H1 (cell line): ENCODE data around the gene MIP. TPM values are rescaled to one million over a fixed set of nuclear protein-coding genes. Genes with fewer than 3 reads are reported as not detected.

ENCODE experiments used
- CTCF ChIA-PET: fragments of 300-600 bp; sonication (Branson Sonifier 250); formaldehyde crosslinking; loops from one replicate; lab custom pipeline; 2021; ENCODE audit not compliant: partially characterized antibody; lab: Charles Lee
- POLR2A ChIA-PET: fragments of 300-600 bp; sonication (Branson Sonifier 250); formaldehyde crosslinking; loops from one replicate; lab custom pipeline; 2021; ENCODE audit warnings: inconsistent platforms; ENCODE audit not compliant: partially characterized antibody; lab: Charles Lee
- DNase-seq, 2 experiments: peaks; one replicate each; pipeline versions ENCODE4 v3.0.0 to v3.0.0-alpha.2; 2010 to 2022; ENCODE audit warnings: low spot score in 2 of 2, low read depth in 1 of 2, mixed read lengths in 1 of 2
- FAIRE-seq: peaks from 2 replicates; lab custom pipeline; 2011; peaks lifted over from hg19 to GRCh38; lab: Jason Lieb, UNC
- H2AFZ ChIP-seq: 2 replicates; pipeline ENCODE4 v1.8.1; 2012; ENCODE audit warnings: low read length, inconsistent platforms
- H2AK5ac ChIP-seq: 2 replicates; pipeline ENCODE4 v1.6.1; 2013; ENCODE audit warnings: low read depth, low read length
- H2BK120ac ChIP-seq: replicated peaks from 2 replicates; pipeline ENCODE3; 2013; ENCODE audit warnings: low read depth, low read length, inconsistent platforms
- H2BK12ac ChIP-seq: 2 replicates; pipeline ENCODE4 v1.6.1; 2013; ENCODE audit warnings: low read depth, low read length
- H2BK15ac ChIP-seq: 2 replicates; pipeline ENCODE4 v1.6.1; 2013; ENCODE audit warnings: low read length
- H2BK20ac ChIP-seq: 2 replicates; pipeline ENCODE4 v1.6.1; 2013; ENCODE audit warnings: low read length
- H2BK5ac ChIP-seq: 2 replicates; pipeline ENCODE4 v1.6.1; 2013; ENCODE audit warnings: low read depth, low read length
- H3K14ac ChIP-seq: 2 replicates; pipeline ENCODE4 v1.6.1; 2013; ENCODE audit warnings: inconsistent platforms; ENCODE audit not compliant: insufficient read length
- H3K18ac ChIP-seq: 2 replicates; pipeline ENCODE4 v1.6.1; 2013; ENCODE audit warnings: low read length; ENCODE audit errors: extremely low read depth
- H3K23ac ChIP-seq: 2 replicates; pipeline ENCODE4 v1.6.1; 2013; ENCODE audit warnings: inconsistent platforms; ENCODE audit not compliant: insufficient read length
- H3K23me2 ChIP-seq: 2 replicates; pipeline ENCODE4 v1.6.1; 2013; ENCODE audit warnings: low read depth, low read length
- H3K27ac ChIP-seq: 2 replicates; pipeline ENCODE4 v1.6.1; 2011; ENCODE audit warnings: low read depth, low read length, inconsistent platforms
- H3K27me3 ChIP-seq, 4 experiments: replicated peaks in 1 of 4; 1 replicate in 1 of 4; 2 replicates in 3 of 4; pipeline versions ENCODE4 v1.6.1 to v1.8.1; 2011 to 2013; ENCODE audit warnings: low read length in 3 of 4, mild to moderate bottlenecking in 3 of 4, inconsistent platforms in 2 of 4, mixed read lengths in 2 of 4, moderate library complexity in 1 of 4; ENCODE audit not compliant: control insufficient read depth in 3 of 4, insufficient read depth in 3 of 4; ENCODE audit errors: extremely low read depth in 1 of 4
- H3K36me3 ChIP-seq, 4 experiments: 2 replicates each; pipeline versions ENCODE4 v1.6.1 to v1.8.1; 2011 to 2013; ENCODE audit warnings: mild to moderate bottlenecking in 4 of 4, low read length in 3 of 4, moderate library complexity in 2 of 4, control low read depth in 1 of 4, inconsistent platforms in 1 of 4; ENCODE audit not compliant: insufficient read depth in 4 of 4, control insufficient read depth in 2 of 4
- H3K4ac ChIP-seq: replicated peaks from 2 replicates; pipeline ENCODE3; 2013; ENCODE audit warnings: low read length, low read depth, mixed read lengths, inconsistent platforms; ENCODE audit not compliant: insufficient read length
- H3K4me1 ChIP-seq, 4 experiments: replicated peaks in 1 of 4; 1 replicate in 1 of 4; 2 replicates in 3 of 4; pipeline versions ENCODE4 v1.6.1 to v1.8.1; 2011 to 2013; ENCODE audit warnings: low read length in 3 of 4, inconsistent platforms in 2 of 4, mixed read lengths in 1 of 4; ENCODE audit not compliant: insufficient read depth in 4 of 4, control insufficient read depth in 3 of 4
- H3K4me2 ChIP-seq, 2 experiments: 2 replicates each; pipeline versions ENCODE4 v1.6.1 to v1.8.1; 2011 to 2013; ENCODE audit warnings: low read depth in 2 of 2, low read length in 2 of 2, control low read depth in 1 of 2, inconsistent platforms in 1 of 2, mild to moderate bottlenecking in 1 of 2; ENCODE audit not compliant: insufficient read depth in 1 of 2
- H3K4me3 ChIP-seq, 4 experiments: fragments of 200-600, 300-600 bp in 1 of 4; sonication (generic), shearing (Covaris generic), sonication (Bioruptor Twin) in 1 of 4; 2 replicates each; pipeline versions ENCODE4 v1.5.1 to v1.8.1; 2011 to 2016; ENCODE audit warnings: low read length in 4 of 4, low read depth in 3 of 4, control low read depth in 2 of 4, inconsistent platforms in 2 of 4, mild to moderate bottlenecking in 2 of 4, mixed read lengths in 1 of 4, moderate library complexity in 1 of 4; ENCODE audit not compliant: insufficient read depth in 2 of 4; ENCODE audit errors: extremely low read depth in 1 of 4
- H3K56ac ChIP-seq: replicated peaks from 2 replicates; pipeline ENCODE3; 2013; ENCODE audit warnings: low read depth, mild to moderate bottlenecking, mixed read lengths, low read length, inconsistent platforms; ENCODE audit not compliant: insufficient read length
- H3K79me1 ChIP-seq: 2 replicates; pipeline ENCODE4 v1.6.1; 2013; ENCODE audit warnings: low read depth, low read length, control low read depth
- H3K79me2 ChIP-seq, 2 experiments: 2 replicates each; pipeline versions ENCODE4 v1.6.1 to v1.8.1; 2012 to 2013; ENCODE audit warnings: low read length in 2 of 2, mild to moderate bottlenecking in 2 of 2, inconsistent platforms in 1 of 2; ENCODE audit not compliant: insufficient read depth in 2 of 2, control insufficient read depth in 1 of 2
- H3K9ac ChIP-seq, 4 experiments: replicated peaks in 1 of 4; 1 replicate in 1 of 4; 2 replicates in 3 of 4; pipeline versions ENCODE4 v1.6.1 to v1.8.1; 2011 to 2013; ENCODE audit warnings: low read depth in 3 of 4, low read length in 3 of 4, control low read depth in 2 of 4, mild to moderate bottlenecking in 2 of 4, moderate library complexity in 2 of 4, inconsistent platforms in 1 of 4; ENCODE audit errors: extremely low read depth in 1 of 4
- H3K9me3 ChIP-seq, 2 experiments: 2 replicates each; pipeline versions ENCODE4 v1.6.1 to v1.8.1; 2012 to 2013; ENCODE audit warnings: mild to moderate bottlenecking in 2 of 2, moderate library complexity in 2 of 2, control low read depth in 1 of 2, inconsistent platforms in 1 of 2, low read depth in 1 of 2, low read length in 1 of 2, mixed read lengths in 1 of 2; ENCODE audit not compliant: insufficient read depth in 2 of 2
- H4K20me1 ChIP-seq, 2 experiments: replicated peaks in 1 of 2; 2 replicates each; pipeline versions ENCODE3 to v1.8.1; 2011 to 2013; ENCODE audit warnings: inconsistent platforms in 2 of 2, low read length in 2 of 2, mild to moderate bottlenecking in 1 of 2; ENCODE audit not compliant: insufficient read depth in 2 of 2, control insufficient read depth in 1 of 2
- H4K5ac ChIP-seq: 2 replicates; pipeline ENCODE4 v1.6.1; 2013; ENCODE audit warnings: low read length, low read depth, mixed read lengths, inconsistent platforms; ENCODE audit not compliant: insufficient read length
- H4K8ac ChIP-seq: 2 replicates; pipeline ENCODE4 v1.8.0; 2013; ENCODE audit warnings: mild to moderate bottlenecking, moderate library complexity, low read length, inconsistent platforms; ENCODE audit not compliant: insufficient read depth; ENCODE audit errors: extremely low read depth
- H4K91ac ChIP-seq: replicated peaks from 2 replicates; pipeline ENCODE3; 2013; ENCODE audit warnings: low read length, mixed read lengths, inconsistent platforms; ENCODE audit not compliant: insufficient read length
- BCL11A ChIP-seq, 2 experiments: IDR thresholded peaks; one replicate each; pipeline ENCODE4 v1.6.1; 2011; ENCODE audit warnings: low read depth in 2 of 2, low read length in 2 of 2, mild to moderate bottlenecking in 2 of 2
- BRCA1 ChIP-seq: IDR thresholded peaks from 2 replicates; pipeline ENCODE4 v1.6.1; 2012; ENCODE audit warnings: low read depth, low read length, improper control_type of control experiment
- CHD2 ChIP-seq: IDR thresholded peaks from 2 replicates; pipeline ENCODE4 v1.6.1; 2012; ENCODE audit warnings: low read length, improper control_type of control experiment
- E2F6 ChIP-seq: IDR thresholded peaks from 2 replicates; pipeline ENCODE4 v1.6.1; 2012; ENCODE audit warnings: inconsistent platforms
- EGR1 ChIP-seq: IDR thresholded peaks from 2 replicates; pipeline ENCODE4 v1.6.1; 2011; ENCODE audit warnings: low read depth, low read length, borderline replicate concordance
- EZH2 ChIP-seq: fragments of 200-600 bp; sonication (generic); IDR thresholded peaks from 2 replicates; pipeline ENCODE4 v1.7.1; 2012; ENCODE audit warnings: low read depth, mild to moderate bottlenecking, moderate library complexity, low read length, inconsistent platforms; ENCODE audit not compliant: severe bottlenecking
- FOSL1 ChIP-seq: IDR thresholded peaks from 2 replicates; pipeline ENCODE4 v1.6.1; 2011; ENCODE audit warnings: mild to moderate bottlenecking, low read depth, low read length, moderate library complexity; ENCODE audit not compliant: insufficient read depth
- HDAC2 ChIP-seq, 2 experiments: fragments of 300-600 bp in 1 of 2; sonication (generic) in 1 of 2; IDR thresholded peaks; 2 replicates each; pipeline ENCODE4 v1.6.1; 2011 to 2012; ENCODE audit warnings: low read depth in 2 of 2, low read length in 2 of 2, mild to moderate bottlenecking in 2 of 2, moderate library complexity in 2 of 2, borderline replicate concordance in 1 of 2, inconsistent platforms in 1 of 2
- MAFK ChIP-seq: IDR thresholded peaks from 2 replicates; pipeline ENCODE4 v1.6.1; 2012; ENCODE audit warnings: low read depth, mild to moderate bottlenecking, improper control_type of control experiment, low read length
- RBBP5 ChIP-seq: IDR thresholded peaks from 2 replicates; pipeline ENCODE4 v1.7.1; 2012; ENCODE audit warnings: low read depth, mild to moderate bottlenecking, inconsistent platforms, low read length, moderate library complexity, borderline replicate concordance
- SAP30 ChIP-seq: fragments of 300-600 bp; sonication (generic); IDR thresholded peaks from 2 replicates; pipeline ENCODE4 v1.7.1; 2012; ENCODE audit warnings: low read length, moderate library complexity, mild to moderate bottlenecking, inconsistent platforms; ENCODE audit not compliant: insufficient read depth, insufficient replicate concordance
- SIX5 ChIP-seq: IDR thresholded peaks from 2 replicates; pipeline ENCODE4 v1.6.1; 2011; ENCODE audit warnings: mild to moderate bottlenecking, low read depth, low read length
- TEAD4 ChIP-seq: IDR thresholded peaks from 2 replicates; pipeline ENCODE4 v1.6.1; 2012; ENCODE audit warnings: low read depth, low read length, inconsistent platforms, mixed read lengths
- WGBS, 2 experiments: shearing (Covaris generic) in 1 of 2; methylation state at CpG; one replicate each; pipeline versions ENCODE4 v1.1.6 to v1.1.7; 2013 to 2015; ENCODE audit warnings: low lambda C conversion rate in 2 of 2, mixed read lengths in 2 of 2, inconsistent platforms in 1 of 2, low coverage in 1 of 2, missing lambda C conversion rate in 1 of 2; ENCODE audit not compliant: insufficient replicate concordance in 2 of 2, insufficient coverage in 1 of 2, insufficient read length in 1 of 2; ENCODE audit errors: extremely low coverage in 1 of 2, missing lambda C conversion rate in 1 of 2; 5-methylcytosine and 5-hydroxymethylcytosine counted together
- polyA plus RNA-seq, 7 experiments: library from polyadenylated mRNA; depleted of rRNA in 3 of 7; stranded (reverse) in 5 of 7; unstranded in 2 of 7; fragments of >200 nt in 5 of 7; fragments of 200-250 nt in 2 of 7; gene quantifications; 1 replicate in 5 of 7; 2 replicates in 1 of 7; 4 replicates in 1 of 7; pipeline versions ENCODE4 v1.2.1 to v1.2.3, GENCODE V29; 2011 to 2013; ENCODE audit warnings: missing spikeins in 2 of 7, mixed read lengths in 2 of 7
- total RNA-seq: library from RNA; stranded (reverse); fragmentation: NEBNext Ultra II Directional; extraction: Animal tissue kit (Norgen Biotek cat#: 25700); gene quantifications from 2 replicates; pipeline ENCODE4 v1.2.1, GENCODE V29; 2021

MIP gene
- total and polyA plus RNA-seq, 2 of the 8 experiments (the other 6 are each of a cell fraction or from before 2014, with no cell fraction given), result 0.05 TPM; not detected in 1

- H3K36me3 ChIP-seq, result peaks cover under 1 to 13% (median 2%) of the 10 kb centered on the region in 4 experiments; a peak in 5 of 8 replicates
- no peak overlapping the region for H2BK20ac ChIP-seq
- H3K9ac ChIP-seq, result no peak overlapping the region
- WGBS, 2 experiments, result 91% methylated on average over 5 of the region's 6 CpGs; no CpG with 5 or more reads in 1 of the 2 experiments
- no peak overlapping the region for H2BK5ac ChIP-seq
- no peak overlapping the region for H4K5ac ChIP-seq
- no peaks in the 10 kb centered on the region for H3K27me3 ChIP-seq
- H3K14ac ChIP-seq, result no peak overlapping the region
- no peak overlapping the region for H3K18ac ChIP-seq
- H3K23me2 ChIP-seq, result no peaks in the 10 kb centered on the region
- CTCF ChIA-PET, result interaction anchor here (1.1 to 1.5 kb wide), 2 partner anchors 12 to 155 kb away, joined by 3 read pairs; no protein-coding TSS in a partner anchor
- H2AFZ ChIP-seq, result no peak overlapping the region
- peaks cover 0 to 3% (median 0%) of the 10 kb centered on the region in 4 experiments; a peak in 1 of 7 replicates for H3K4me1 ChIP-seq
- POLR2A ChIA-PET, result interaction anchor here (0.6 to 2.5 kb wide), 11 partner anchors 8 to 254 kb away, joined by 3 to 9 read pairs (median 3); partner anchors contain the start of genes CNPY2, RNF41 and TIMELESS
- no peak overlapping the region for H2BK12ac ChIP-seq
- H3K9me3 ChIP-seq, result no peaks in the 10 kb centered on the region
- no peak overlapping the region for H4K91ac ChIP-seq
- H3K4me3 ChIP-seq, result no peak overlapping the region
- peaks cover 6% of the 10 kb centered on the region for H3K79me1 ChIP-seq
- no peak overlapping the region for H3K4me2 ChIP-seq
- H2BK120ac ChIP-seq, result no peak overlapping the region
- H4K20me1 ChIP-seq, result peaks cover 2% of the 10 kb centered on the region in 2 experiments
- no peak for FAIRE-seq
- H2AK5ac ChIP-seq, result no peak overlapping the region
- no peak overlapping the region for H3K23ac ChIP-seq
- no peak overlapping the region for H3K27ac ChIP-seq
- no peak overlapping the region for H4K8ac ChIP-seq
- H2BK15ac ChIP-seq, result no peak overlapping the region
- no peak overlapping the region for H3K4ac ChIP-seq
- no peak for DNase-seq
- H3K79me2 ChIP-seq, result peaks cover 0 to 4% of the 10 kb centered on the region in 2 experiments; a peak in 2 of 4 replicates
- no peak overlapping the region for H3K56ac ChIP-seq
- TF ChIP-seq MAFK, result no peak
- TF ChIP-seq E2F6, result no peak
- TF ChIP-seq EGR1, result no peak
- no peak for TF ChIP-seq EZH2
- TF ChIP-seq TEAD4, result no peak
- no peak for TF ChIP-seq CHD2
- TF ChIP-seq BRCA1, result no peak
- no peak for TF ChIP-seq FOSL1
- no peak for TF ChIP-seq RBBP5
- TF ChIP-seq HDAC2 (IDR thresholded peaks at IDR 0.05; ENCODE audit: borderline replicate concordance in 1 of 2, low read depth in 2 of 2, low read length in 2 of 2), result no peak
- no peak for TF ChIP-seq SAP30
- no peak for TF ChIP-seq SIX5
- TF ChIP-seq BCL11A (IDR thresholded peaks at IDR 0.05; ENCODE audit: low read depth in 2 of 2, low read length in 2 of 2), result no peak
Observed at GRCh38 chr12:56476143-56476542, 21.7 kb upstream of the MIP start.
